ENCODE measurements around the gene EPC2. TPM values are rescaled to one million over a fixed set of nuclear protein-coding genes. Genes with fewer than 3 reads are reported as not detected.

EPC2 gene
- total and polyA plus RNA-seq, 2 of the 8 experiments (the other 6 are each of a cell fraction or from before 2014, with no cell fraction given): 16.1 to 25.7 TPM

DNA sequence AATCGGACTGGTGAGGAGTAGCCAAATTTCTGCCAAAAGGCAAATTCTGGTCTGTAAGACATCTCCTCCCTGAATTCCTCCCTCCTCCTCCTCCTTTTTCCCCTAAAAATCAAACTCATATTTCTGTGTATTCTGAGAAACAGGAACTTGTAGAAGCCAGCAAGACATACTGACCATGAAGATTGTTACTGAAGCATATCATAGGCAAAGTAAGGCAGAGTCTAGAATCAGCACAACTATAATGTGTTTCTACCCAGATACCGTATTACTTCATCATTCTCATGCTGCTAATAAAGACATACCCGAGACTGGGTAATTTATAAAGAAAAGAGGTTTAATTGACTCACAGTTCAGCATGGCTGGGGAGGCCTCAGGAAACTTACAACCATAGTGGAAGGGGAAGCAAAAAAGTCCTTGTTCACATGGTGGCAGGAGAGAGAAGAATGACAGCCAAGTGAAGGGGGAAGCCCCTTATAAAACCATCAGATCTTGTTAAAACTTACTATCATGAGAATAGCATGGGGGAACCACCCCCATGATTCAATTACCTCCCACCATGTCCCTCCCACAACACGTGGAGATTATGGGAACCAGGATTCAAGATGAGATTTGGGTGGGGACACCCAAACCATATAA is 24.9 kb upstream of the EPC2 start:
- Histone ChIP-seq H3K4me1 (replicated peaks in 1 of 4; ENCODE audit: control insufficient read depth in 3 of 4, insufficient read depth in 4 of 4, low read length in 3 of 4) (peaks cover 3 to 8% (median 7%) of the 10 kb centered on the region in 4 experiments; a peak in 5 of 7 replicates), H3K4me2 (ENCODE audit: insufficient read depth in 1 of 2, low read depth in 2 of 2, low read length in 2 of 2) (no peak overlapping the region), H3K9ac (replicated peaks in 1 of 4; ENCODE audit: extremely low read depth in 1 of 4, low read depth in 3 of 4, low read length in 3 of 4) (no peak overlapping the region), H3K4me3 (ENCODE audit: extremely low read depth in 1 of 4, insufficient read depth in 2 of 4, low read depth in 3 of 4, low read length in 4 of 4) (no peak overlapping the region), H3K14ac (ENCODE audit: insufficient read length) (no peak overlapping the region), H2AFZ (ENCODE audit: low read length) (no peak overlapping the region), H3K18ac (ENCODE audit: extremely low read depth, low read length) (no peak overlapping the region), H2BK15ac (ENCODE audit: low read length) (no peak overlapping the region), H2BK12ac (ENCODE audit: low read depth, low read length) (no peak overlapping the region), H3K79me1 (ENCODE audit: low read depth, low read length) (no peaks in the 10 kb centered on the region), H3K23ac (ENCODE audit: insufficient read length) (no peak overlapping the region), H2BK120ac (replicated peaks; ENCODE audit: low read depth, low read length) (no peak overlapping the region), H3K9me3 (ENCODE audit: insufficient read depth in 2 of 2, low read depth in 1 of 2, low read length in 1 of 2) (no peaks in the 10 kb centered on the region), H3K27ac (ENCODE audit: low read depth, low read length) (no peak overlapping the region), H2AK5ac (ENCODE audit: low read depth, low read length) (no peak overlapping the region), H2BK5ac (ENCODE audit: low read depth, low read length) (no peak overlapping the region), H3K56ac (replicated peaks; ENCODE audit: insufficient read length, low read depth, low read length) (no peak overlapping the region), H3K79me2 (ENCODE audit: control insufficient read depth in 1 of 2, insufficient read depth in 2 of 2, low read length in 2 of 2) (no peaks in the 10 kb centered on the region), H4K8ac (ENCODE audit: extremely low read depth, insufficient read depth, low read length) (no peak overlapping the region), H3K23me2 (ENCODE audit: low read depth, low read length) (no peaks in the 10 kb centered on the region), H2BK20ac (ENCODE audit: low read length) (no peak overlapping the region), H4K91ac (replicated peaks; ENCODE audit: insufficient read length, low read length) (no peak overlapping the region), H3K36me3 (ENCODE audit: control insufficient read depth in 2 of 4, insufficient read depth in 4 of 4, low read length in 3 of 4) (no peaks in the 10 kb centered on the region), H4K5ac (ENCODE audit: insufficient read length, low read depth, low read length) (no peak overlapping the region), H3K4ac (replicated peaks; ENCODE audit: insufficient read length, low read depth, low read length) (no peak overlapping the region), H4K20me1 (replicated peaks in 1 of 2; ENCODE audit: control insufficient read depth in 1 of 2, insufficient read depth in 2 of 2, low read length in 2 of 2) (no peaks in the 10 kb centered on the region), H3K27me3 (replicated peaks in 1 of 4; ENCODE audit: control insufficient read depth in 3 of 4, extremely low read depth in 1 of 4, insufficient read depth in 3 of 4, low read length in 3 of 4) (no peaks in the 10 kb centered on the region)
- DNase-seq (ENCODE audit: low read depth in 1 of 2, low spot score in 2 of 2) (no peak), FAIRE-seq (no peak)
- ChIA-PET POLR2A (ENCODE audit: partially characterized antibody) (interaction anchor here (0.9 to 1.4 kb wide), 2 partner anchors 9 to 25 kb away, joined by 3 to 4 read pairs; no protein-coding TSS in a partner anchor), CTCF (ENCODE audit: partially characterized antibody) (interaction anchor here (0.6 to 1.0 kb wide), 2 partner anchors 11 to 601 kb away, joined by 3 read pairs; no protein-coding TSS in a partner anchor)
- WGBS, 2 experiments (ENCODE audit: extremely low coverage in 1 of 2, insufficient coverage in 1 of 2, insufficient read length in 1 of 2, insufficient replicate concordance in 2 of 2, low coverage in 1 of 2, low lambda C conversion rate in 2 of 2, missing lambda C conversion rate in 1 of 2): 87% methylated on average over 4 of the region's 4 CpGs; no CpG with 5 or more reads in 1 of the 2 experiments
- TF ChIP-seq KDM5A (IDR thresholded peaks at IDR 0.05; ENCODE audit: low read length): no peak
- TF ChIP-seq SP4 (IDR thresholded peaks at IDR 0.05; ENCODE audit: low read length): no peak
- TF ChIP-seq GABPA (IDR thresholded peaks at IDR 0.05; ENCODE audit: borderline replicate concordance, insufficient read depth, low read length): no peak
- no peak for TF ChIP-seq PHF8 (conservative IDR thresholded peaks at IDR 0.05; ENCODE audit: low read depth, low read length)
- no peak for TF ChIP-seq SUZ12 (IDR thresholded peaks at IDR 0.05; ENCODE audit: low read length)
- no peak for TF ChIP-seq POU5F1 (IDR thresholded peaks at IDR 0.05; ENCODE audit: low read depth, low read length)
- TF ChIP-seq SIRT6 (IDR thresholded peaks at IDR 0.05; ENCODE audit: low read length): no peak
- TF ChIP-seq RXRA (IDR thresholded peaks at IDR 0.05; ENCODE audit: insufficient read depth, low read depth, low read length): no peak
- TF ChIP-seq ASH2L (IDR thresholded peaks at IDR 0.05; ENCODE audit: low read length): no peak
- no peak for TF ChIP-seq POLR2A (IDR thresholded peaks at IDR 0.05; ENCODE audit: control extremely low read depth in 1 of 2, low read depth in 2 of 2, low read length in 2 of 2)
- TF ChIP-seq BACH1 (IDR thresholded peaks at IDR 0.05; ENCODE audit: low read length): no peak
- TF ChIP-seq RBBP5 (IDR thresholded peaks at IDR 0.05; ENCODE audit: borderline replicate concordance, low read depth, low read length): no peak
- TF ChIP-seq, protein P1, sequence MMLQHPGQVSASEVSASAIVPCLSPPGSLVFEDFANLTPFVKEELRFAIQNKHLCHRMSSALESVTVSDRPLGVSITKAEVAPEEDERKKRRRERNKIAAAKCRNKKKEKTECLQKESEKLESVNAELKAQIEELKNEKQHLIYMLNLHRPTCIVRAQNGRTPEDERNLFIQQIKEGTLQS (IDR thresholded peaks at IDR 0.05; ENCODE audit: insufficient read depth, low read depth, low read length): no peak
- TF ChIP-seq CREB1 (IDR thresholded peaks at IDR 0.05): no peak

Measured in H1 (cell line).